ENCODE data around the gene GRID1. TPM values are rescaled to one million over a fixed set of nuclear protein-coding genes. Genes with fewer than 3 reads are reported as not detected.

GRID1 gene
- total RNA-seq, 2 donors from 2014 or later, result 0.37 to 0.67 TPM

GRCh38 chr10:86226781-86227201 is 139.8 kb downstream of the GRID1 start:
- no peak overlapping the region for H3K4me3 ChIP-seq
- H3K36me3 ChIP-seq, result no peaks in the 10 kb centered on the region
- no peaks in the 10 kb centered on the region for H3K9me3 ChIP-seq
- H3K4me1 ChIP-seq, result no peaks in the 10 kb centered on the region
- no peaks in the 10 kb centered on the region for H3K27me3 ChIP-seq
- TF ChIP-seq CTCF (IDR thresholded peaks at IDR 0.05), result no peak
- H3K27ac ChIP-seq, result no peak overlapping the region
- no peak for DNase-seq (ENCODE audit: low spot score)

- TF ChIP-seq CTCF (IDR thresholded peaks at IDR 0.05), result no peak
- Histone ChIP-seq H3K27ac (no peak overlapping the region), H3K4me3 (no peak overlapping the region), H3K36me3 (no peaks in the 10 kb centered on the region), H3K27me3 (no peaks in the 10 kb centered on the region), H3K4me1 (no peaks in the 10 kb centered on the region), H3K9me3 (no peaks in the 10 kb centered on the region)
- DNase-seq (ENCODE audit: low spot score), result no peak
Observed at GRCh38 chr10:86226016-86226415, 140.6 kb downstream of the GRID1 start.

GRCh38 chr10:86225103-86225782 is 141.4 kb downstream of the GRID1 start:
- no peaks in the 10 kb centered on the region for H3K36me3 ChIP-seq
- H3K4me3 ChIP-seq, result no peak overlapping the region
- DNase-seq (ENCODE audit: low spot score), result no peak
- no peak for TF ChIP-seq CTCF (IDR thresholded peaks at IDR 0.05)
- no peaks in the 10 kb centered on the region for H3K9me3 ChIP-seq
- no peak overlapping the region for H3K27ac ChIP-seq
- H3K4me1 ChIP-seq, result no peaks in the 10 kb centered on the region
- H3K27me3 ChIP-seq, result no peaks in the 10 kb centered on the region

- Histone ChIP-seq H3K4me1 (no peaks in the 10 kb centered on the region), H3K27ac (no peak overlapping the region), H3K4me3 (no peak overlapping the region), H3K9me3 (no peaks in the 10 kb centered on the region), H3K36me3 (no peaks in the 10 kb centered on the region), H3K27me3 (no peaks in the 10 kb centered on the region)
- TF ChIP-seq CTCF (IDR thresholded peaks at IDR 0.05), result no peak
- DNase-seq (ENCODE audit: low spot score), result no peak
Observed at GRCh38 chr10:86224354-86225102, 142.1 kb downstream of the GRID1 start.

- DNase-seq (ENCODE audit: low spot score), result no peak
- Histone ChIP-seq H3K27ac (no peak overlapping the region), H3K4me1 (no peaks in the 10 kb centered on the region), H3K27me3 (no peaks in the 10 kb centered on the region), H3K36me3 (no peaks in the 10 kb centered on the region), H3K9me3 (no peaks in the 10 kb centered on the region), H3K4me3 (no peak overlapping the region)
- TF ChIP-seq CTCF (IDR thresholded peaks at IDR 0.05), result no peak
Observed at GRCh38 chr10:86223256-86223655, 143.3 kb downstream of the GRID1 start.
